Left lung (tissue), 10 donors: Measurements from ENCODE around the gene SALL4. TPM values are rescaled to one million over a fixed set of nuclear protein-coding genes. Genes with fewer than 3 reads are reported as not detected.
"Not testable (repeated sequence)": the region's sequence is repeated elsewhere in the genome, so short reads cannot be mapped to it uniquely, and the experiment has no call there.

ENCODE experiments used
- ATAC-seq: fragments of 200-7000 bp; cut with Tn5 transposase; one replicate; pipeline ENCODE4 v1.9.1; 2020; ENCODE audit warnings: moderate library complexity
- DNase-seq, 4 donors: peaks; one replicate each; pipeline ENCODE4 v3.0.0-alpha.2; 2013 to 2020
- H3K27ac ChIP-seq, 2 donors: fragments of 200-600 bp; sonication (generic) in 1 of 2; one replicate each; pipeline versions ENCODE4 v1.5.0 to v1.8.0; 2020 to 2021
- H3K27me3 ChIP-seq, 2 donors: fragments of 200-600 bp; sonication (generic) in 1 of 2; one replicate each; pipeline versions ENCODE4 v1.5.0 to v1.8.0; 2020 to 2021
- H3K36me3 ChIP-seq, 2 donors: fragments of 200-600 bp; sonication (generic) in 1 of 2; one replicate each; pipeline versions ENCODE4 v1.5.0 to v1.8.0; 2020 to 2021
- H3K4me1 ChIP-seq, 2 donors: fragments of 200-600 bp; one replicate each; pipeline ENCODE4 v1.8.0; 2021
- H3K4me3 ChIP-seq, 2 donors: fragments of 200-600 bp; sonication (generic) in 1 of 2; one replicate each; pipeline versions ENCODE4 v1.5.0 to v1.8.0; 2020 to 2021; ENCODE audit warnings: mild to moderate bottlenecking in 1 of 2
- H3K9me3 ChIP-seq, 2 donors: fragments of 200-600 bp; sonication (generic) in 1 of 2; one replicate each; pipeline versions ENCODE4 v1.5.0 to v1.8.0; 2020 to 2021
- intact Hi-C, 2 donors: fragments of 100-400 bp; cut with DNase I; formaldehyde crosslinking; loops; one replicate each; pipeline versions ENCODE4 v1.11.2 to v1.14.2; 2022
- polyA plus RNA-seq, 6 donors: library from polyadenylated mRNA; unstranded; fragments of 120-200 nt; gene quantifications; one replicate each; pipeline ENCODE4 v1.2.1, GENCODE V29; 2013; ENCODE audit not compliant: insufficient read length in 6 of 6
- total RNA-seq, 2 donors: library from RNA; stranded (reverse); fragmentation: NEBNext Ultra II Directional; extraction: Animal tissue kit (Norgen Biotek cat#: 25700); gene quantifications; one replicate each; pipeline ENCODE4 v1.2.1, GENCODE V29; 2021
- TF ChIP-seq, protein P1 (sequence below), 2 donors: fragments of 200-600 bp; sonication (generic) in 1 of 2; IDR thresholded peaks; one replicate each; pipeline versions ENCODE4 v1.5.0 to v1.8.0; 2021; ENCODE audit warnings: antibody characterized with exemption in 2 of 2
- donor health status: DM: no; HTN: yes; CAD: no.
- donor health status: DM: no; HTN: no; CAD: no.

SALL4 gene
- total and polyA plus RNA-seq, 8 donors, result 0.24 to 24.6 (median 20.0) TPM

DNA sequence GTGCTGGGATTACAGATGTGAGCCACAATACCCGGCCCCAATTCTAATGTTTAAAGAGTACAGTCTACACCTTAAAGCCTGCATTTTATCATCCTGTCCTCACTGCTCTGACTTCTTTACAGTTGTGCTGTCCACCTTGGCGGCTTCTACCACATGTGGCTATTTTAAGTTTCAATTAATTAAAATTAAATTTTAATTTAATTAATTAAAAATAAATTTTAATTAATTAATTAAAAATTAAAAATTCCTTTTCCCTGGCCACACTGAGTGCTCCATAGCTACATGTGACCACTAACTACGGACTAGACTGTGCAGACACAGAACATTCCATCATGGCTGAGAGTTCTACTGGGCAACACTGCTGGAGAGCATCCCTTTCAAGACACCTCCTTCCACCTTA is 61.5 kb downstream of the SALL4 start:
- no peak for DNase-seq
- Histone ChIP-seq H3K9me3 (no peaks in the 10 kb centered on the region), H3K4me1 (peaks cover 4 to 17% of the 10 kb centered on the region in 2 donors), H3K4me3 (no peak overlapping the region), H3K27ac (no peak overlapping the region), H3K27me3 (no peaks in the 10 kb centered on the region), H3K36me3 (no peaks in the 10 kb centered on the region)
- TF ChIP-seq, protein P1, sequence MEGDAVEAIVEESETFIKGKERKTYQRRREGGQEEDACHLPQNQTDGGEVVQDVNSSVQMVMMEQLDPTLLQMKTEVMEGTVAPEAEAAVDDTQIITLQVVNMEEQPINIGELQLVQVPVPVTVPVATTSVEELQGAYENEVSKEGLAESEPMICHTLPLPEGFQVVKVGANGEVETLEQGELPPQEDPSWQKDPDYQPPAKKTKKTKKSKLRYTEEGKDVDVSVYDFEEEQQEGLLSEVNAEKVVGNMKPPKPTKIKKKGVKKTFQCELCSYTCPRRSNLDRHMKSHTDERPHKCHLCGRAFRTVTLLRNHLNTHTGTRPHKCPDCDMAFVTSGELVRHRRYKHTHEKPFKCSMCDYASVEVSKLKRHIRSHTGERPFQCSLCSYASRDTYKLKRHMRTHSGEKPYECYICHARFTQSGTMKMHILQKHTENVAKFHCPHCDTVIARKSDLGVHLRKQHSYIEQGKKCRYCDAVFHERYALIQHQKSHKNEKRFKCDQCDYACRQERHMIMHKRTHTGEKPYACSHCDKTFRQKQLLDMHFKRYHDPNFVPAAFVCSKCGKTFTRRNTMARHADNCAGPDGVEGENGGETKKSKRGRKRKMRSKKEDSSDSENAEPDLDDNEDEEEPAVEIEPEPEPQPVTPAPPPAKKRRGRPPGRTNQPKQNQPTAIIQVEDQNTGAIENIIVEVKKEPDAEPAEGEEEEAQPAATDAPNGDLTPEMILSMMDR (IDR thresholded peaks at IDR 0.05), result no peak
- no peak for ATAC-seq
- intact Hi-C loops, result no loop called here

DNA sequence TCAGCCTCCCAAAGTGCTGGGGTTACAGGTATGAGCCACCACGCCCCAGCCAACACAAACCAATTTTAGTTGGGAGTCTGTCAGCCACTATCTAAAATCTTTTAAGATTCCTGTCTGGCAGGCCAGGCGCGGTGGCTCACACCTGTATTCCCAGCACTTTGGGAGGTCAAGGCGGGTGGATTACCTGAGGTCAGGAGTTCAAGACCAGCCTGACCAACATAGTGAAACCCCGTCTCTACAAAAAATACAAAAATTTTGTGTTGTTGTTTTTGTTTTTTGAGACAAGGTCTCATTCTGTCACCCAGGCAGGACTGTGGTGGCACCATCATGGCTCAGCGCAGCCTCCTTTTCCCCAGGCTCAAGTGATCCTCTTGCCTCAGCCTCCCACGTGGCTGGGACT is 62.0 kb downstream of the SALL4 start:
- intact Hi-C loops, DNase-seq: not testable (repeated sequence)

DNA sequence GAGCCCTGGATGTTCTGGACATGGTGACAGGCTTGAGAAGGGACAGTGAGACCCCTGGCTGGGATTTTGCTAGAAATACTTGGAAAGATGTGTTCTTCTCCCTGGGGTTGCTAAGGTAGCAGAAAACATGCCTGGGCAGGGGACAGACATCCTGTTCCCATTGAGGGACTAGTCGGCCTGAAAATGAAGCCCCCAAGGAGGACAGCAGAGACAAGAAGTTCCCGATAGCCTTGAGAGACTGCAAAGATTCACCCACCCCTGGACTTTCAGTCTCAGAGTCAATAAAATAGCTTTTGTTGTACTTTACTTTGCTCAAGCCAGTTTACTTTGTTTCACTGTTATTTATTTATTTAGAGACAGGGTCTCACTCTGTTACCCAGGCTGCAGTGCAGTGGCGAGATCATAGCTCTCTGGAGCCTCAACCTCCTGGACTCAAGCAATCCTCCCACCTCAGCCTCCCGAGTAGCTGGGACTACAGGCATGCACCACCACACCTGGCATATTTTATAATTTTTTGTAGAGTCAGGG is 62.5 kb downstream of the SALL4 start:
- Histone ChIP-seq H3K27ac (no peak overlapping the region), H3K4me3 (no peak overlapping the region), H3K36me3 (no peaks in the 10 kb centered on the region), H3K9me3 (no peaks in the 10 kb centered on the region), H3K27me3 (no peaks in the 10 kb centered on the region), H3K4me1 (peaks cover 4 to 15% of the 10 kb centered on the region in 2 donors)
- intact Hi-C loops, result no loop called here
- ATAC-seq, result no peak
- TF ChIP-seq, protein P1 (IDR thresholded peaks at IDR 0.05), result no peak
- DNase-seq, result no peak

More for the DNA sequence above, 62.0 kb downstream of the SALL4 start:
- not testable (repeated sequence) for H3K27me3 ChIP-seq, H3K36me3 ChIP-seq, H3K27ac ChIP-seq, H3K4me3 ChIP-seq, H3K9me3 ChIP-seq, ATAC-seq
- H3K4me1 ChIP-seq, result peaks cover 4 to 17% of the 10 kb centered on the region in 2 donors

DNA sequence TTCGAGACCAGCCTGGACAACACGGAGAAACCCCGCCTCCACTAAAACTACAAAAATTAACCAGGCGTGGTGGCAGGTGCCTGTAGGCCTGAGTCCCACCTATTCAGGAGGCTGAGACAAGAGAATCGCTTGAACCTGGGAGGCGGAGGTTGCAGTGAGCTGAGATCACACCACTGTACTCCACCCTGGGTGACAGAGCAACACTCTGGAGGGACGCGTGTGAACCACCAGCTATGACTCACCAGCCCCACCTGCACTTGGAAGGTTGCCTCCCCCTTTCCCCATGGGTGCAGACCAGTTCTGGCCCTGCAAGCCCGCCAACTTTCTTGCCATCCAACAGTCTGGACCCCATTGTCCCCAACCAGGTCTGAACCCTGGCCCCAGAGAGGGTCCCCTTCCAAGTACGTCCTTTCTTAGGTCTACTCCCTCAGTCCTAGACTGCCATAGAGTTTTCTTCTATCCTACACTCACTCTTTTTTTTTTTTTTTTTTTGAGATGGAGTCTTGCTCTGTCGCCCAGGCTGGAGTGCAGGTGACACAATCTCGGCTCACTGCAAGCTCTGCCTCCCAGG is 63.4 kb downstream of the SALL4 start:
- Histone ChIP-seq H3K27me3 (no peaks in the 10 kb centered on the region), H3K4me3 (no peak overlapping the region), H3K9me3 (no peaks in the 10 kb centered on the region), H3K27ac (no peak overlapping the region), H3K4me1 (peaks cover 4 to 11% of the 10 kb centered on the region in 2 donors), H3K36me3 (no peaks in the 10 kb centered on the region)
- DNase-seq (no peak), ATAC-seq (no peak)
- TF ChIP-seq, protein P1 (IDR thresholded peaks at IDR 0.05), result no peak
- intact Hi-C loops, result no loop called here

DNA sequence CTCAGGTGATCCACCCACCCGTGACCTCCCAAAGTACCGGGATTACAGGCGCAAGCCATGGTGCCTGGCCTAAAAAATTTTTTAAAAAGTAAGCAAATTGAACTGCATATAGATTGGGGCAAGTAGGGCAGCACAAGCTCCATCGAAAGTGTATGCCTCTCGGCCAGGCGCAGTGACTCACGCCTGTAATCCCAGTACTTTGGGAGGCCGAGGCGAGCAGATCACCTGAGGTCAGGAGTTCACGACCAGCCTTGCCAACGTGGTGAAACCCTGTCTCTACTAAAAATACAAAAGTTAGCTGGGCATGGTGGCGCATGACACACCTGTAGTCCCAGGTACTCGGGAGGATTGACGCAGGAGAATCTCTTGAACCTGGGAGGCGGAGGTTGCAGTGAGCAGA is 64.1 kb downstream of the SALL4 start:
- H3K9me3 ChIP-seq, H3K36me3 ChIP-seq, H3K4me3 ChIP-seq, H3K27me3 ChIP-seq, DNase-seq, intact Hi-C loops, ATAC-seq, H3K27ac ChIP-seq: not testable (repeated sequence)
- peaks cover 4 to 10% of the 10 kb centered on the region in 2 donors for H3K4me1 ChIP-seq

DNA sequence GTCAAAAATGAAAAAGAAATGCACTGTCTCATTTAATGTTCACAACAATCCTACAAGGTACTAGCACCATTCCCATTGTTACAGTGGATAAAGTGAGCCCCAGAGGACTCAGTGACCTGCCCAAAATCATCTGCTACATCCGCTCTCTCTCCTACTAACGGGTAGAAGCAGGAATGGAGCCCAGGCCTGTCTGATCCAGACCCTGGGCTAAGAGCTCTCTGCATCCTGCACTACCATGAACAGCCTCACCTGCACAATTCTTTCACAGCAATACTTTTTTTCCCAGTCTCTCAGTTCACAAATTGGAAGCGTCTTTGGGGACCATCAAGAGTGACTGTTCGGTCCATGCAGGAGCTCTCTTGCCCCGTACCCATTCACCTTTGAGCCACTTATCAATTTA is 65.4 kb downstream of the SALL4 start:
- ATAC-seq, result no peak

More for the DNA sequence above, 65.4 kb downstream of the SALL4 start:
- Histone ChIP-seq H3K4me3 (no peak overlapping the region), H3K4me1 (no peaks in the 10 kb centered on the region), H3K9me3 (no peaks in the 10 kb centered on the region), H3K27me3 (no peaks in the 10 kb centered on the region), H3K27ac (no peak overlapping the region), H3K36me3 (no peaks in the 10 kb centered on the region)
- TF ChIP-seq, protein P1 (IDR thresholded peaks at IDR 0.05), result no peak
- no peak for DNase-seq
- intact Hi-C loops, result no loop called here
